Neural progenitor cell (in vitro differentiated cells): Measurements from ENCODE around the gene RPTOR. TPM values are rescaled to one million over a fixed set of nuclear protein-coding genes. Genes with fewer than 3 reads are reported as not detected.

Source experiments
- DNase-seq: peaks from one replicate; pipeline ENCODE4 v3.0.0-alpha.2; 2016; ENCODE audit warnings: low spot score
- H2AFZ ChIP-seq: fragments of 200-600 bp; sonication (generic); replicated peaks from 2 replicates; pipeline ENCODE4 v1.6.1; 2016; ENCODE audit warnings: antibody characterized with exemption
- H3F3A ChIP-seq: fragments of 200-600 bp; sonication (generic); 2 replicates; pipeline ENCODE4 v1.6.1; 2016; ENCODE audit warnings: antibody characterized with exemption, low read depth
- H3K27ac ChIP-seq: fragments of 200-600 bp; sonication (generic); 2 replicates; pipeline ENCODE4 v1.5.1; 2016; ENCODE audit warnings: mild to moderate bottlenecking
- H3K27me3 ChIP-seq: fragments of 200-600 bp; sonication (generic); 2 replicates; pipeline ENCODE4 v1.6.1; 2016; ENCODE audit warnings: mild to moderate bottlenecking, moderate library complexity
- H3K36me3 ChIP-seq: fragments of 200-600 bp; sonication (generic); 2 replicates; pipeline ENCODE4 v1.5.1; 2016
- H3K4me1 ChIP-seq: fragments of 200-600 bp; sonication (generic); 2 replicates; pipeline ENCODE4 v1.6.1; 2016; ENCODE audit warnings: mixed run types
- H3K4me2 ChIP-seq: fragments of 200-600 bp; sonication (generic); 2 replicates; pipeline ENCODE4 v1.6.1; 2016
- H3K4me3 ChIP-seq: fragments of 200-600 bp; sonication (generic); 2 replicates; pipeline ENCODE4 v1.5.1; 2016
- H3K79me2 ChIP-seq: fragments of 200-600 bp; sonication (generic); 2 replicates; pipeline ENCODE4 v1.6.1; 2016; ENCODE audit warnings: low read depth
- H3K9ac ChIP-seq: fragments of 200-600 bp; sonication (generic); 2 replicates; pipeline ENCODE4 v1.6.1; 2016
- H3K9me3 ChIP-seq: fragments of 200-600 bp; sonication (generic); 2 replicates; pipeline ENCODE4 v1.5.1; 2016; ENCODE audit warnings: low read depth
- H4K20me1 ChIP-seq: fragments of 200-600 bp; sonication (generic); 2 replicates; pipeline ENCODE4 v1.6.1; 2016; ENCODE audit warnings: low read depth
- H3K27ac Mint-ChIP-seq: 3 replicates; pipeline ENCODE4 v1.8.0; 2021; ENCODE audit warnings: mixed read lengths
- H3K27me3 Mint-ChIP-seq: 2 replicates; pipeline ENCODE4 v1.8.0; 2022; ENCODE audit warnings: low read depth, mild to moderate bottlenecking, inconsistent platforms, moderate library complexity, mixed read lengths; ENCODE audit not compliant: insufficient read depth
- H3K36me3 Mint-ChIP-seq: 3 replicates; pipeline ENCODE4 v1.8.0; 2021; ENCODE audit warnings: mixed read lengths
- H3K4me1 Mint-ChIP-seq: 3 replicates; pipeline ENCODE4 v1.8.0; 2021; ENCODE audit warnings: mixed read lengths
- H3K4me3 Mint-ChIP-seq: 3 replicates; pipeline ENCODE4 v1.8.0; 2021; ENCODE audit warnings: mild to moderate bottlenecking, moderate library complexity, mixed read lengths
- H3K9me3 Mint-ChIP-seq: 3 replicates; pipeline ENCODE4 v1.8.0; 2020; ENCODE audit warnings: mixed read lengths
- CTCF ChIP-seq: fragments of 200-600 bp; sonication (generic); IDR thresholded peaks from 2 replicates; pipeline ENCODE4 v1.5.1; 2017; ENCODE audit warnings: antibody characterized with exemption, mild to moderate bottlenecking
- EZH2 ChIP-seq: fragments of 200-600 bp; sonication (generic); IDR thresholded peaks from 2 replicates; pipeline ENCODE4 v1.6.1; 2017; ENCODE audit warnings: antibody characterized with exemption, mild to moderate bottlenecking, moderate library complexity
- EZH2phosphoT487 ChIP-seq: fragments of 200-600 bp; sonication (generic); IDR thresholded peaks from 2 replicates; pipeline ENCODE4 v1.6.1; 2017; ENCODE audit warnings: antibody characterized with exemption
- total RNA-seq: library from RNA; depleted of rRNA; stranded (reverse); fragments of >200 nt; gene quantifications from 2 replicates; pipeline ENCODE4 v1.2.3, GENCODE V29; 2015; ENCODE audit warnings: low replicate concordance

RPTOR gene
- total RNA-seq, 1 donor from 2014 or later = 7.4 TPM

GRCh38 chr17:80679816-80680215, 135.2 kb downstream of the RPTOR start:
- Mint-ChIP-seq H3K27me3 (peaks cover 3% of the 10 kb centered on the region), H3K4me1 (peaks cover 44% of the 10 kb centered on the region), H3K27ac (peak overlapping the region; percentile 57), H3K36me3 (peaks cover 7% of the 10 kb centered on the region), H3K9me3 (no peaks in the 10 kb centered on the region), H3K4me3 (no peak overlapping the region)
- Histone ChIP-seq H3K9ac (no peak overlapping the region), H3K79me2 (peaks cover 11% of the 10 kb centered on the region), H2AFZ (no peak overlapping the region), H3K9me3 (no peaks in the 10 kb centered on the region), H3K4me3 (no peak overlapping the region), H3K4me1 (peaks cover 16% of the 10 kb centered on the region), H4K20me1 (peaks cover 12% of the 10 kb centered on the region), H3F3A (peaks cover 16% of the 10 kb centered on the region), H3K27me3 (no peaks in the 10 kb centered on the region), H3K36me3 (no peaks in the 10 kb centered on the region), H3K4me2 (no peak overlapping the region), H3K27ac (no peak overlapping the region)
- TF ChIP-seq EZH2phosphoT487 = no peak
- TF ChIP-seq CTCF = no peak
- no peak for TF ChIP-seq EZH2
- DNase-seq = no peak

- no peaks in the 10 kb centered on the region for H3K9me3 Mint-ChIP-seq
- peaks cover 3% of the 10 kb centered on the region for H3K27me3 Mint-ChIP-seq
- H3K27ac ChIP-seq = no peak overlapping the region
- no peak overlapping the region for H3K27ac Mint-ChIP-seq
- H4K20me1 ChIP-seq = peaks cover 12% of the 10 kb centered on the region
- no peaks in the 10 kb centered on the region for H3K9me3 ChIP-seq
- no peak for DNase-seq
- no peak overlapping the region for H2AFZ ChIP-seq
- TF ChIP-seq CTCF (no peak), EZH2phosphoT487 (no peak), EZH2 (no peak)
- peaks cover 16% of the 10 kb centered on the region for H3F3A ChIP-seq
- peaks cover 10% of the 10 kb centered on the region for H3K36me3 Mint-ChIP-seq
- peaks cover 11% of the 10 kb centered on the region for H3K79me2 ChIP-seq
- H3K4me1 Mint-ChIP-seq = peaks cover 35% of the 10 kb centered on the region
- H3K4me3 Mint-ChIP-seq = peak overlapping the region; percentile 53
- H3K36me3 ChIP-seq = no peaks in the 10 kb centered on the region
- no peak overlapping the region for H3K9ac ChIP-seq
- no peaks in the 10 kb centered on the region for H3K27me3 ChIP-seq
- no peak overlapping the region for H3K4me2 ChIP-seq
- no peak overlapping the region for H3K4me3 ChIP-seq
- peaks cover 16% of the 10 kb centered on the region for H3K4me1 ChIP-seq
Observed at GRCh38 chr17:80681215-80681614, 136.6 kb downstream of the RPTOR start.

GRCh38 chr17:80682372-80682771, 137.7 kb downstream of the RPTOR start:
- Histone ChIP-seq H3K4me3 (no peak overlapping the region), H3F3A (peaks cover 16% of the 10 kb centered on the region), H3K36me3 (no peaks in the 10 kb centered on the region), H3K9me3 (no peaks in the 10 kb centered on the region), H3K27ac (no peak overlapping the region), H3K4me2 (no peak overlapping the region), H3K27me3 (no peaks in the 10 kb centered on the region), H3K9ac (no peak overlapping the region), H3K79me2 (peaks cover 11% of the 10 kb centered on the region), H3K4me1 (peaks cover 16% of the 10 kb centered on the region), H4K20me1 (peaks cover 12% of the 10 kb centered on the region), H2AFZ (no peak overlapping the region)
- Mint-ChIP-seq H3K27me3 (peaks cover 3% of the 10 kb centered on the region), H3K4me3 (no peak overlapping the region), H3K27ac (no peak overlapping the region), H3K36me3 (peaks cover 10% of the 10 kb centered on the region), H3K9me3 (no peaks in the 10 kb centered on the region), H3K4me1 (peaks cover 33% of the 10 kb centered on the region)
- no peak for DNase-seq
- TF ChIP-seq CTCF (no peak), EZH2 (no peak), EZH2phosphoT487 (no peak)
